ENCODE measurements around the gene KCNJ10.

DNA sequence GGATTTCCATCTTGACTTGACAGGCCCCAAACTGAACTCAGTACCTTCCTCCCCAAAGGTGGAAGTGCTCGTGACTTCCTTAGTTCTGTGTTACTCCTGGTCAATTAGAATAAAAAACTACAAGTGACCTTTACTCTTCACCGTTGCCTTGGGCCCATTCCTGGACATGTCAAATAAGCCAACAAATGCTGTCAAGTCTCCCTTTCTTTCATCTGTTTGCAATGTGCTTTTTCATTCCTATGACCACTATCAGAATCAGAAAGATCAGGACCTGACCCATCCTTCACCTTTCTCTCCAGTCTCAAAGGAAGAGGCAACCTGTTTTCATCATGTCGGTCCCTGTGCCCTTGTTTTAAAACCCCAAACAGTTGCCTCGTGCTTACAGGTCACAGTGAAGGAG is 4.9 kb upstream of the KCNJ10 start:
- TF ChIP-seq CTCF (IDR thresholded peaks at IDR 0.05; ENCODE audit: low read depth, low read length) (no peak), EZH2phosphoT487 (IDR thresholded peaks at IDR 0.05; ENCODE audit: low read depth) (no peak)

All from OCI-LY3 (cell line).